Measurements from ENCODE around the gene GRAMD1B. TPM values are rescaled to one million over a fixed set of nuclear protein-coding genes. Genes with fewer than 3 reads are reported as not detected.

The GRAMD1B gene
- total RNA-seq, 1 experiment from 2014 or later = 5.8 TPM

GRCh38 chr11:123439616-123440015 is 9.5 kb downstream of the GRAMD1B start:
- DNase-seq = peak in 1 of 2 experiments; percentile 43
- Histone ChIP-seq H3K9me2 (ENCODE audit: insufficient read depth) (no peaks in the 10 kb centered on the region), H3K36me3 (ENCODE audit: low read depth) (no peaks in the 10 kb centered on the region), H3K27me3 (ENCODE audit: insufficient read depth, low read depth) (no peaks in the 10 kb centered on the region), H3K79me2 (ENCODE audit: low read depth) (peaks cover 19% of the 10 kb centered on the region; the same call in 1 of the 2 replicates), H3K4me3 (no peak overlapping the region), H2AFZ (no peak overlapping the region), H4K20me1 (ENCODE audit: insufficient read depth) (no peaks in the 10 kb centered on the region), H3F3A (ENCODE audit: insufficient read depth, low read depth) (peaks cover 24% of the 10 kb centered on the region), H3K4me2 (peak overlapping the region; percentile 61; the same call in 1 of the 2 replicates), H3K27ac (0 out of 2 replicates have a peak overlapping the region, but pooled peaks have one; percentile 72), H3K9me3 (ENCODE audit: insufficient read depth, low read depth) (no peaks in the 10 kb centered on the region; the same call in 1 of the 2 replicates), H3K4me1 (replicated peaks; ENCODE audit: insufficient read depth) (peaks cover 54% of the 10 kb centered on the region)
- POLR2A ChIA-PET (ENCODE audit: unreplicated experiment) = interaction anchor here (0.6 kb wide), 1 partner anchor 29 kb away, joined by 14 read pairs; no protein-coding TSS in a partner anchor
- BruUV-seq (replicated peaks) = no TSS peak
- intact Hi-C loops (cut with micrococcal nuclease; ENCODE audit: unreplicated experiment) = no loop called here
- TF ChIP-seq CTCF (conservative IDR thresholded peaks at IDR 0.05) (no peak), EZH2 (IDR thresholded peaks at IDR 0.05; ENCODE audit: low read depth) (no peak)
- CTCF ChIA-PET = no interaction called here

GRCh38 chr11:123441161-123441560 is 11.1 kb downstream of the GRAMD1B start:
- Histone ChIP-seq H3K27ac (no peak overlapping the region), H3K36me3 (ENCODE audit: low read depth) (no peaks in the 10 kb centered on the region), H3K4me2 (no peak overlapping the region), H3K9me3 (ENCODE audit: insufficient read depth, low read depth) (no peaks in the 10 kb centered on the region; the same call in 1 of the 2 replicates), H4K20me1 (ENCODE audit: insufficient read depth) (no peaks in the 10 kb centered on the region), H3K4me1 (replicated peaks; ENCODE audit: insufficient read depth) (peaks cover 42% of the 10 kb centered on the region), H2AFZ (no peak overlapping the region), H3K9me2 (ENCODE audit: insufficient read depth) (no peaks in the 10 kb centered on the region), H3K27me3 (ENCODE audit: insufficient read depth, low read depth) (no peaks in the 10 kb centered on the region), H3F3A (ENCODE audit: insufficient read depth, low read depth) (peaks cover 22% of the 10 kb centered on the region), H3K79me2 (ENCODE audit: low read depth) (peaks cover 10% of the 10 kb centered on the region; the same call in 1 of the 2 replicates), H3K4me3 (no peak overlapping the region)
- intact Hi-C loops (cut with micrococcal nuclease; ENCODE audit: unreplicated experiment) = no loop called here
- no TSS peak for BruUV-seq (replicated peaks)
- ChIA-PET POLR2A (ENCODE audit: unreplicated experiment) (no interaction called here), CTCF (interaction anchor here (0.8 kb wide), 1 partner anchor 28 kb away, joined by 3 read pairs; no protein-coding TSS in a partner anchor)
- no peak for TF ChIP-seq EZH2 (IDR thresholded peaks at IDR 0.05; ENCODE audit: low read depth)
- no peak for TF ChIP-seq CTCF (conservative IDR thresholded peaks at IDR 0.05)
- DNase-seq = no peak

- H3K27ac ChIP-seq = no peak overlapping the region
- no peaks in the 10 kb centered on the region for H3K9me3 ChIP-seq (ENCODE audit: insufficient read depth, low read depth)
- TF ChIP-seq CTCF (conservative IDR thresholded peaks at IDR 0.05) (no peak), EZH2 (IDR thresholded peaks at IDR 0.05; ENCODE audit: low read depth) (no peak)
- intact Hi-C loops (cut with micrococcal nuclease; ENCODE audit: unreplicated experiment) = no loop called here
- H2AFZ ChIP-seq = no peak overlapping the region
- BruUV-seq (replicated peaks) = no TSS peak
- H3K4me1 ChIP-seq (replicated peaks; ENCODE audit: insufficient read depth) = peaks cover 20% of the 10 kb centered on the region
- 0 out of 2 replicates have a peak, but pooled peaks cover under 1% of the 10 kb centered on the region for H3F3A ChIP-seq (ENCODE audit: insufficient read depth, low read depth)
- H3K4me3 ChIP-seq = no peak overlapping the region
- H3K27me3 ChIP-seq (ENCODE audit: insufficient read depth, low read depth) = no peaks in the 10 kb centered on the region
- ChIA-PET POLR2A (ENCODE audit: unreplicated experiment) (no interaction called here), CTCF (no interaction called here)
- no peak overlapping the region for H3K4me2 ChIP-seq
- no peaks in the 10 kb centered on the region for H4K20me1 ChIP-seq (ENCODE audit: insufficient read depth)
- H3K9me2 ChIP-seq (ENCODE audit: insufficient read depth) = no peaks in the 10 kb centered on the region
- no peaks in the 10 kb centered on the region for H3K36me3 ChIP-seq (ENCODE audit: low read depth)
- 0 out of 2 replicates have a peak, but pooled peaks cover 3% of the 10 kb centered on the region for H3K79me2 ChIP-seq (ENCODE audit: low read depth)
- no peak for DNase-seq
These were observed 14.0 kb downstream of the GRAMD1B start for GRCh38 chr11:123443851-123444623.
